ENCODE data around the gene GNPAT. TPM values are rescaled to one million over a fixed set of nuclear protein-coding genes. Genes with fewer than 3 reads are reported as not detected.

GNPAT gene
- total RNA-seq, 1 experiment from 2014 or later = 42.8 TPM

DNA sequence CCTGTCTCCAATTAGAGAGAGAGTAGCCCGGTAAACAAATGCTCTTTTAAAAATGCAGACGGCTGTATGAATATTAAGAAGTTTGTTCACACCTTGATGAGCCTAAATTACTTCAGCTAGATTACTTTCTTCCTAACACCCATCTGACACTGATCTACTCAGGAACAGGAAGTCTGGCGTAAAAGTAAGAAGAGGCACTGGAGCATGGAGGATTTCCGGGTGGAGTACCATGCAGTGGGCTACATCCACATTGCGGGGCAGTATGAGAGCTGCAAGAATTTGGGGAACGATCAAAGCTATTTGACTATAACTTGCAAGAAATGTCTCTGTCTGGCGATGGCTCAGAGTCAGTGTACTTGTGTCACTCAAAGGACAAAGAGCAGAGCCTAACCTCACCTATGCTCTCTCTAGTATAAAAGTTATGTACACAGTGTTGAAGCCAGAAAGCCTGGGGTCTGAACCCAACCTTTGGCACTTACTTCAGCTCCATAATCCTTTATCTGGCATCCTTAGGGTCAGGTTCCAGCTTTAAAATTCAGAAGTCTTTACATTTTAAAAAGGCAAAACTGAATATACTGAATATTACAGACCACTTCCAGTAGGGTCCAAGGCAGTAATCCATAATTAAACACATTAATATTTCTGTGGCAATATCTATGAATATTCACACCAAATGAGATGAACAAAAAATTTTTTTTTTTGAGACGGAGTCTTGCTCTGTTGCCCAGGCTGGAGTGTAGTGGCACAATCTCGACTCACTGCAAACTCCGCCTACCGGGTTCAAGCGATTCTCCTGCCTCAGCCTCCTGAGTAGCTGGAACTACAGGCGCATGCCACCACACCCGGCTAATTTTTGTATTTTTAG lies 7.9 kb upstream of the GNPAT start:
- H3K9me3 ChIP-seq (ENCODE audit: control insufficient read depth in 1 of 2, insufficient read depth in 1 of 2, low read depth in 1 of 2, low read length in 2 of 2) = no peaks in the 10 kb centered on the region
- POLR2A ChIA-PET = no interaction called here
- peak overlapping the region in 1 of 2 experiments; percentile 6; a peak in 1 of 4 replicates for H3K4me3 ChIP-seq (replicated peaks in 1 of 2; ENCODE audit: low read depth in 1 of 2, low read length in 2 of 2)
- no TSS peak for BruUV-seq (replicated peaks)
- no peak overlapping the region for H2AFZ ChIP-seq (ENCODE audit: low read depth, low read length, poor library complexity, severe bottlenecking)
- H3K79me2 ChIP-seq (ENCODE audit: insufficient read depth, low read length) = peaks cover 41% of the 10 kb centered on the region
- DNase-seq (ENCODE audit: low read depth, low spot score) (no peak), ATAC-seq (no peak)
- H3K36me3 ChIP-seq (ENCODE audit: control insufficient read depth in 1 of 2, insufficient read depth in 2 of 2, low read length in 2 of 2) = peaks cover 3 to 6% of the 10 kb centered on the region in 2 experiments; a peak in 3 of 4 replicates
- no peaks in the 10 kb centered on the region for H3K9me2 ChIP-seq (ENCODE audit: insufficient read depth)
- peak overlapping the region; percentile 49 for H3K4me2 ChIP-seq (ENCODE audit: low read length)
- no peak for TF ChIP-seq FOSL1 (IDR thresholded peaks at IDR 0.05; ENCODE audit: low read depth)
- no peak for TF ChIP-seq SP1 (IDR thresholded peaks at IDR 0.05; ENCODE audit: low read depth)
- TF ChIP-seq SIN3A (IDR thresholded peaks at IDR 0.05; ENCODE audit: low read depth) = no peak
- no peak for TF ChIP-seq POLR2AphosphoS5 (IDR thresholded peaks at IDR 0.05; ENCODE audit: low read depth, low read length)
- no peak for TF ChIP-seq SRF (IDR thresholded peaks at IDR 0.05; ENCODE audit: low read depth)
- no peak for TF ChIP-seq CTCF (IDR thresholded peaks at IDR 0.05 in 2 of 3, conservative IDR thresholded peaks at IDR 0.05 in 1 of 3; ENCODE audit: borderline replicate concordance in 1 of 3, insufficient read depth in 1 of 3, low read depth in 2 of 3, low read length in 2 of 3)
- TF ChIP-seq TCF7L2 (IDR thresholded peaks at IDR 0.05; ENCODE audit: borderline replicate concordance, extremely low read depth, insufficient read depth, insufficient read length) = no peak
- no peak for TF ChIP-seq JUND (IDR thresholded peaks at IDR 0.05)
- TF ChIP-seq EZH2phosphoT487 (IDR thresholded peaks at IDR 0.05; ENCODE audit: borderline replicate concordance) = no peak
- no peak for TF ChIP-seq ZFX (IDR thresholded peaks at IDR 0.05)
- no peak for TF ChIP-seq REST (IDR thresholded peaks at IDR 0.05; ENCODE audit: low read depth)
- TF ChIP-seq EGR1 (IDR thresholded peaks at IDR 0.05; ENCODE audit: low read depth) = no peak
- no peak for TF ChIP-seq POLR2A (IDR thresholded peaks at IDR 0.05; ENCODE audit: borderline replicate concordance, extremely low read depth, insufficient read depth, insufficient read length)
- TF ChIP-seq EZH2 (IDR thresholded peaks at IDR 0.05) = no peak
- no peak for TF ChIP-seq MAX (IDR thresholded peaks at IDR 0.05)
- TF ChIP-seq, protein P1, sequence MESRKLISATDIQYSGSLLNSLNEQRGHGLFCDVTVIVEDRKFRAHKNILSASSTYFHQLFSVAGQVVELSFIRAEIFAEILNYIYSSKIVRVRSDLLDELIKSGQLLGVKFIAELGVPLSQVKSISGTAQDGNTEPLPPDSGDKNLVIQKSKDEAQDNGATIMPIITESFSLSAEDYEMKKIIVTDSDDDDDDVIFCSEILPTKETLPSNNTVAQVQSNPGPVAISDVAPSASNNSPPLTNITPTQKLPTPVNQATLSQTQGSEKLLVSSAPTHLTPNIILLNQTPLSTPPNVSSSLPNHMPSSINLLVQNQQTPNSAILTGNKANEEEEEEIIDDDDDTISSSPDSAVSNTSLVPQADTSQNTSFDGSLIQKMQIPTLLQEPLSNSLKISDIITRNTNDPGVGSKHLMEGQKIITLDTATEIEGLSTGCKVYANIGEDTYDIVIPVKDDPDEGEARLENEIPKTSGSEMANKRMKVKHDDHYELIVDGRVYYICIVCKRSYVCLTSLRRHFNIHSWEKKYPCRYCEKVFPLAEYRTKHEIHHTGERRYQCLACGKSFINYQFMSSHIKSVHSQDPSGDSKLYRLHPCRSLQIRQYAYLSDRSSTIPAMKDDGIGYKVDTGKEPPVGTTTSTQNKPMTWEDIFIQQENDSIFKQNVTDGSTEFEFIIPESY (IDR thresholded peaks at IDR 0.05; ENCODE audit: extremely low read depth, insufficient replicate concordance, low read length) = no peak
- TF ChIP-seq YY1 (IDR thresholded peaks at IDR 0.05; ENCODE audit: extremely low read depth, insufficient replicate concordance, low read depth, low read length) = no peak
- no peak for TF ChIP-seq ATF3 (IDR thresholded peaks at IDR 0.05)
- no peak for TF ChIP-seq ZNF274 (IDR thresholded peaks at IDR 0.05; ENCODE audit: low read depth, low read length)
- peak overlapping the region; percentile 77 for H3K27ac ChIP-seq (ENCODE audit: low read depth, low read length)
- CTCF ChIA-PET = no interaction called here
- peaks cover 24 to 49% of the 10 kb centered on the region in 2 experiments for H3K4me1 ChIP-seq (ENCODE audit: control insufficient read depth in 1 of 2, insufficient read depth in 2 of 2, low read length in 2 of 2)
- RAD21 ChIA-PET (ENCODE audit: low non-redundant PET in 1 of 2, low total read pairs in 2 of 2, uncharacterized antibody in 2 of 2, unreplicated experiment in 2 of 2) = no interaction called here
- no peaks in the 10 kb centered on the region for H4K20me1 ChIP-seq (ENCODE audit: insufficient read depth)
- H3K27me3 ChIP-seq (ENCODE audit: insufficient read depth, low read length) = no peaks in the 10 kb centered on the region
- intact Hi-C loops (cut with micrococcal nuclease) = no loop called here
- H3K9ac ChIP-seq (ENCODE audit: low read length) = no peak overlapping the region
